GM19240 (cell line): ENCODE results near the gene PEPD.

ENCODE experiments used
- DNase-seq: peaks from one replicate; pipeline ENCODE4 v3.0.0; 2011; ENCODE audit warnings: low spot score; ENCODE audit not compliant: insufficient read length

Gene PEPD

GRCh38 chr19:33512021-33512420 lies 9.6 kb downstream of the PEPD start:
- no peak for DNase-seq

- DNase-seq = no peak
These were observed 10.2 kb downstream of the PEPD start for GRCh38 chr19:33511346-33511745.

- DNase-seq = no peak
These were observed 11.0 kb downstream of the PEPD start for GRCh38 chr19:33510462-33511194.

- no peak for DNase-seq
These were observed 11.8 kb downstream of the PEPD start for GRCh38 chr19:33509774-33510173.

GRCh38 chr19:33508941-33509614 lies 12.5 kb downstream of the PEPD start:
- no peak for DNase-seq

GRCh38 chr19:33508431-33508830 lies 13.2 kb downstream of the PEPD start:
- DNase-seq = no peak

GRCh38 chr19:33508009-33508408 lies 13.6 kb downstream of the PEPD start:
- DNase-seq = no peak

GRCh38 chr19:33507021-33507956 lies 14.3 kb downstream of the PEPD start:
- no peak for DNase-seq

- no peak for DNase-seq
These were observed 15.1 kb downstream of the PEPD start for GRCh38 chr19:33506498-33506897.

- DNase-seq = no peak
These were observed 15.8 kb downstream of the PEPD start for GRCh38 chr19:33505823-33506222.

- no peak for DNase-seq
These were observed 16.4 kb downstream of the PEPD start for GRCh38 chr19:33505148-33505547.

- DNase-seq = no peak
These were observed 17.5 kb downstream of the PEPD start for GRCh38 chr19:33504058-33504444.

GRCh38 chr19:33503433-33504057 lies 18.0 kb downstream of the PEPD start:
- DNase-seq = no peak

GRCh38 chr19:33503030-33503429 lies 18.6 kb downstream of the PEPD start:
- no peak for DNase-seq

GRCh38 chr19:33502521-33502920 lies 19.1 kb downstream of the PEPD start:
- DNase-seq = no peak

- DNase-seq = no peak
These were observed 19.8 kb downstream of the PEPD start for GRCh38 chr19:33501693-33502356.

GRCh38 chr19:33500991-33501390 lies 20.6 kb downstream of the PEPD start:
- DNase-seq = no peak

GRCh38 chr19:33500586-33500985 lies 21.0 kb downstream of the PEPD start:
- DNase-seq = no peak

- no peak for DNase-seq
These were observed 21.7 kb downstream of the PEPD start for GRCh38 chr19:33499671-33500506.

- DNase-seq = no peak
These were observed 22.3 kb downstream of the PEPD start for GRCh38 chr19:33499248-33499647.
